Endodermal cell (in vitro differentiated cells): ENCODE data around the gene MYO18B. TPM values are rescaled to one million over a fixed set of nuclear protein-coding genes. Genes with fewer than 3 reads are reported as not detected.

ENCODE experiments used
- DNase-seq: peaks from one replicate; pipeline ENCODE4 v3.0.0-alpha.2; 2017
- H3K27ac ChIP-seq: 2 replicates; pipeline ENCODE4 v1.5.1; 2013; ENCODE audit warnings: mild to moderate bottlenecking, low read depth, low read length, moderate library complexity
- H3K27me3 ChIP-seq: 2 replicates; pipeline ENCODE4 v1.6.1; 2013; ENCODE audit warnings: mild to moderate bottlenecking, low read length, moderate library complexity; ENCODE audit not compliant: insufficient read depth, control insufficient read depth, poor library complexity, severe bottlenecking
- H3K36me3 ChIP-seq: 2 replicates; pipeline ENCODE4 v1.7.0; 2013; ENCODE audit warnings: mild to moderate bottlenecking, low read length, moderate library complexity; ENCODE audit not compliant: control insufficient read depth, insufficient read depth
- H3K4me1 ChIP-seq: one replicate; pipeline ENCODE4 v1.7.0; 2013; ENCODE audit warnings: low read length; ENCODE audit not compliant: control insufficient read depth, insufficient read depth
- H3K4me3 ChIP-seq: 2 replicates; pipeline ENCODE4 v1.5.1; 2013; ENCODE audit warnings: mild to moderate bottlenecking, low read length, moderate library complexity
- H3K9ac ChIP-seq: 2 replicates; pipeline ENCODE4 v1.6.1; 2013; ENCODE audit warnings: mild to moderate bottlenecking, low read length, moderate library complexity; ENCODE audit not compliant: poor library complexity, severe bottlenecking; ENCODE audit errors: extremely low read depth
- H3K9me3 ChIP-seq: 2 replicates; pipeline ENCODE4 v1.6.1; 2013; ENCODE audit warnings: mild to moderate bottlenecking, low read length, moderate library complexity; ENCODE audit not compliant: control insufficient read depth
- H3K27ac Mint-ChIP-seq: 2 replicates; pipeline ENCODE4 v1.8.0; 2020; ENCODE audit warnings: mixed read lengths
- H3K27me3 Mint-ChIP-seq: 2 replicates; pipeline ENCODE4 v1.8.0; 2021; ENCODE audit warnings: mild to moderate bottlenecking, mixed read lengths; ENCODE audit not compliant: insufficient read depth
- H3K36me3 Mint-ChIP-seq: 2 replicates; pipeline ENCODE4 v1.8.0; 2020; ENCODE audit warnings: low read depth, mixed read lengths
- H3K4me1 Mint-ChIP-seq: 2 replicates; pipeline ENCODE4 v1.8.0; 2020; ENCODE audit warnings: mixed read lengths
- H3K4me3 Mint-ChIP-seq: 2 replicates; pipeline ENCODE4 v1.8.0; 2020; ENCODE audit warnings: mild to moderate bottlenecking, moderate library complexity, mixed read lengths
- H3K9me3 Mint-ChIP-seq: 2 replicates; pipeline ENCODE4 v1.8.0; 2020; ENCODE audit warnings: mild to moderate bottlenecking, mixed read lengths
- CTCF ChIP-seq: fragments of 200-600 bp; sonication (generic); conservative IDR thresholded peaks from 2 replicates; pipeline ENCODE4 v1.5.0; 2021; ENCODE audit warnings: antibody characterized with exemption, mild to moderate bottlenecking
- WGBS, 2 experiments: methylation state at CpG; one replicate each; pipeline versions ENCODE4 v1.1.5 to v1.1.7; 2013; ENCODE audit warnings: missing lambda C conversion rate in 2 of 2, mixed read lengths in 1 of 2; ENCODE audit not compliant: insufficient coverage in 1 of 2, insufficient read length in 1 of 2; 5-methylcytosine and 5-hydroxymethylcytosine counted together
- total RNA-seq, 2 donors: library from RNA; stranded (reverse); fragmentation: NEBNext Ultra II Directional in 1 of 2; extraction: Animal tissue kit (Norgen Biotek cat#: 25700) in 1 of 2; gene quantifications; 2 replicates in 1 of 2; 3 replicates in 1 of 2; pipeline ENCODE4 v1.2.1, GENCODE V29; 2021

MYO18B gene
- total RNA-seq, 2 donors from 2014 or later, result 0.77 to 0.84 TPM

- no peak for DNase-seq
- H3K9me3 Mint-ChIP-seq, result peaks cover 7% of the 10 kb centered on the region
- H3K4me3 Mint-ChIP-seq, result no peak overlapping the region
- Histone ChIP-seq H3K4me3 (no peak overlapping the region), H3K27ac (no peak overlapping the region), H3K4me1 (no peaks in the 10 kb centered on the region), H3K9me3 (peaks cover 12% of the 10 kb centered on the region), H3K27me3 (no peaks in the 10 kb centered on the region), H3K9ac (no peak overlapping the region), H3K36me3 (no peaks in the 10 kb centered on the region)
- no peak overlapping the region for H3K27ac Mint-ChIP-seq
- H3K36me3 Mint-ChIP-seq, result no peaks in the 10 kb centered on the region
- H3K4me1 Mint-ChIP-seq, result peaks cover 3% of the 10 kb centered on the region
- no peak for TF ChIP-seq CTCF
- no peaks in the 10 kb centered on the region for H3K27me3 Mint-ChIP-seq
- 50 to 82% methylated on average over 2 to 8 of the region's 8 CpGs for WGBS, 2 experiments
Observed at GRCh38 chr22:25902402-25902801, 160.4 kb downstream of the MYO18B start.

- Mint-ChIP-seq H3K27ac (no peak overlapping the region), H3K27me3 (no peaks in the 10 kb centered on the region), H3K4me1 (peaks cover 3% of the 10 kb centered on the region), H3K4me3 (no peak overlapping the region), H3K36me3 (no peaks in the 10 kb centered on the region), H3K9me3 (peaks cover 7% of the 10 kb centered on the region)
- DNase-seq, result peak; percentile 89
- Histone ChIP-seq H3K9ac (no peak overlapping the region), H3K27me3 (no peaks in the 10 kb centered on the region), H3K36me3 (no peaks in the 10 kb centered on the region), H3K4me3 (no peak overlapping the region), H3K9me3 (peaks cover 12% of the 10 kb centered on the region), H3K4me1 (no peaks in the 10 kb centered on the region), H3K27ac (no peak overlapping the region)
- 63 to 65% methylated on average over 4 to 6 of the region's 6 CpGs for WGBS, 2 experiments
- TF ChIP-seq CTCF, result peak; percentile 88
Observed at GRCh38 chr22:25903294-25903693, 161.3 kb downstream of the MYO18B start.

- Histone ChIP-seq H3K9me3 (peaks cover 12% of the 10 kb centered on the region), H3K4me3 (no peak overlapping the region), H3K27me3 (no peaks in the 10 kb centered on the region), H3K9ac (no peak overlapping the region), H3K4me1 (no peaks in the 10 kb centered on the region), H3K36me3 (no peaks in the 10 kb centered on the region), H3K27ac (no peak overlapping the region)
- WGBS, 2 experiments, result 91 to 94% methylated on average over 13 of the region's 13 CpGs
- no peaks in the 10 kb centered on the region for H3K36me3 Mint-ChIP-seq
- peaks cover 7% of the 10 kb centered on the region for H3K9me3 Mint-ChIP-seq
- no peak overlapping the region for H3K27ac Mint-ChIP-seq
- no peak for TF ChIP-seq CTCF
- no peak overlapping the region for H3K4me3 Mint-ChIP-seq
- H3K27me3 Mint-ChIP-seq, result peaks cover 20% of the 10 kb centered on the region
- no peak for DNase-seq
- H3K4me1 Mint-ChIP-seq, result peaks cover under 1% of the 10 kb centered on the region
Observed at GRCh38 chr22:25908212-25908611, 166.2 kb downstream of the MYO18B start.
